HEK293 (cell line): Measurements from ENCODE around the gene PRR14L.

Experiments
- GLIS2 ChIP-seq: fragments of 450-650 bp; formaldehyde crosslinking; IDR thresholded peaks from 2 replicates; pipeline ENCODE4 v1.5.1; 2016; ENCODE audit warnings: missing biosample characterization, missing genetic modification characterization
- HOXC10 ChIP-seq: sonication (generic); formaldehyde crosslinking; IDR thresholded peaks from 2 replicates; pipeline ENCODE4 v1.8.1; 2023; ENCODE audit warnings: mild to moderate bottlenecking, missing genetic modification reagents
- KLF7 ChIP-seq: fragments of 450-650 bp; formaldehyde crosslinking; IDR thresholded peaks from 2 replicates; pipeline ENCODE4 v1.5.1; 2016; ENCODE audit warnings: missing biosample characterization, missing genetic modification characterization, borderline replicate concordance
- MYNN ChIP-seq: fragments of 450-650 bp; formaldehyde crosslinking; IDR thresholded peaks from 2 replicates; pipeline ENCODE4 v1.5.1; 2016; ENCODE audit warnings: missing biosample characterization, missing genetic modification characterization, borderline replicate concordance
- OVOL3 ChIP-seq: fragments of 450-650 bp; formaldehyde crosslinking; IDR thresholded peaks from 2 replicates; pipeline ENCODE4 v1.5.1; 2016; ENCODE audit warnings: missing biosample characterization, missing genetic modification characterization
- SP7 ChIP-seq: fragments of 450-650 bp; formaldehyde crosslinking; IDR thresholded peaks from 2 replicates; pipeline ENCODE4 v1.5.1; 2016; ENCODE audit warnings: missing biosample characterization, missing genetic modification characterization
- TSHZ1 ChIP-seq: fragments of 450-650 bp; formaldehyde crosslinking; IDR thresholded peaks from 2 replicates; pipeline ENCODE4 v1.5.1; 2016; ENCODE audit warnings: missing biosample characterization, missing genetic modification characterization, borderline replicate concordance
- ZBTB20 ChIP-seq: fragments of 450-650 bp; formaldehyde crosslinking; IDR thresholded peaks from 2 replicates; pipeline ENCODE4 v1.5.1; 2016; ENCODE audit warnings: missing biosample characterization, missing genetic modification characterization
- ZBTB8A ChIP-seq: fragments of 450-650 bp; formaldehyde crosslinking; IDR thresholded peaks from 2 replicates; pipeline ENCODE4 v1.5.1; 2016; ENCODE audit warnings: missing biosample characterization, missing genetic modification characterization
- ZNF184 ChIP-seq: fragments of 450-650 bp; IDR thresholded peaks from 2 replicates; pipeline ENCODE4 v1.5.1; 2018; ENCODE audit warnings: missing biosample characterization, mild to moderate bottlenecking, missing genetic modification characterization
- ZNF248 ChIP-seq: fragments of 450-650 bp; formaldehyde crosslinking; IDR thresholded peaks from 2 replicates; pipeline ENCODE4 v1.5.1; 2017; ENCODE audit warnings: missing biosample characterization, missing genetic modification characterization
- ZNF266 ChIP-seq: fragments of 450-650 bp; formaldehyde crosslinking; IDR thresholded peaks from 2 replicates; pipeline ENCODE4 v1.5.1; 2016; ENCODE audit warnings: missing biosample characterization, missing genetic modification characterization, low read depth
- ZNF391 ChIP-seq: fragments of 450-650 bp; formaldehyde crosslinking; IDR thresholded peaks from 2 replicates; pipeline ENCODE4 v1.5.1; 2016; ENCODE audit warnings: low read depth, missing biosample characterization, missing genetic modification characterization, borderline replicate concordance
- ZNF521 ChIP-seq: fragments of 450-650 bp; formaldehyde crosslinking; IDR thresholded peaks from 2 replicates; pipeline ENCODE4 v1.5.1; 2017; ENCODE audit warnings: missing biosample characterization, mild to moderate bottlenecking, missing genetic modification characterization
- ZNF707 ChIP-seq: fragments of 450-650 bp; formaldehyde crosslinking; IDR thresholded peaks from 2 replicates; pipeline ENCODE4 v1.5.1; 2016; ENCODE audit warnings: missing biosample characterization, missing genetic modification characterization
- ZNF747 ChIP-seq: fragments of 450-650 bp; formaldehyde crosslinking; IDR thresholded peaks from 2 replicates; pipeline ENCODE4 v1.5.1; 2016; ENCODE audit warnings: missing biosample characterization, missing genetic modification characterization
- ZNF837 ChIP-seq: fragments of 450-650 bp; formaldehyde crosslinking; IDR thresholded peaks from 2 replicates; pipeline ENCODE4 v1.5.1; 2016; ENCODE audit warnings: missing biosample characterization, missing genetic modification characterization
- TF ChIP-seq, protein P1 (sequence below): fragments of 450-650 bp; formaldehyde crosslinking; conservative IDR thresholded peaks from 2 replicates; pipeline ENCODE4 v1.5.1; 2016; ENCODE audit warnings: low read depth, missing biosample characterization, missing genetic modification characterization
- TF ChIP-seq, protein P2 (sequence below): fragments of 450-650 bp; formaldehyde crosslinking; IDR thresholded peaks from 2 replicates; pipeline ENCODE4 v1.5.1; 2016; ENCODE audit warnings: missing biosample characterization, missing genetic modification characterization
- TF ChIP-seq, protein P3 (sequence below): fragments of 450-650 bp; formaldehyde crosslinking; conservative IDR thresholded peaks from 2 replicates; pipeline ENCODE4 v1.5.1; 2016; ENCODE audit warnings: low read depth, missing biosample characterization, missing genetic modification characterization
- TF ChIP-seq, protein P4 (sequence below): fragments of 450-650 bp; formaldehyde crosslinking; IDR thresholded peaks from 2 replicates; pipeline ENCODE4 v1.5.1; 2016; ENCODE audit warnings: missing biosample characterization, missing genetic modification characterization

Gene PRR14L

GRCh38 chr22:31661851-31662667, 87.9 kb downstream of the PRR14L start, which contains the start of gene PISD (continued):
- TF ChIP-seq ZBTB8A (tag by site-specific recombination) (peak; percentile 40; the same call in 1 of the 2 replicates), ZNF184 (tag by site-specific recombination) (no peak), SP7 (tag by site-specific recombination) (peak; percentile 67; the same call in 1 of the 2 replicates), ZNF837 (tag by site-specific recombination) (no peak), ZNF266 (no peak), OVOL3 (tag by site-specific recombination) (no peak), KLF7 (peak; percentile 97), MYNN (tag by site-specific recombination) (no peak), ZNF391 (no peak), GLIS2 (no peak), HOXC10 (CRISPR knock-in tag) (no peak), ZNF248 (tag by site-specific recombination) (no peak), TSHZ1 (tag by site-specific recombination) (no peak), ZNF707 (no peak), ZNF747 (tag by site-specific recombination) (no peak), ZBTB20 (tag by site-specific recombination) (peak; percentile 29; the same call in 1 of the 2 replicates), ZNF521 (tag by site-specific recombination) (no peak)
- TF ChIP-seq, protein P1, sequence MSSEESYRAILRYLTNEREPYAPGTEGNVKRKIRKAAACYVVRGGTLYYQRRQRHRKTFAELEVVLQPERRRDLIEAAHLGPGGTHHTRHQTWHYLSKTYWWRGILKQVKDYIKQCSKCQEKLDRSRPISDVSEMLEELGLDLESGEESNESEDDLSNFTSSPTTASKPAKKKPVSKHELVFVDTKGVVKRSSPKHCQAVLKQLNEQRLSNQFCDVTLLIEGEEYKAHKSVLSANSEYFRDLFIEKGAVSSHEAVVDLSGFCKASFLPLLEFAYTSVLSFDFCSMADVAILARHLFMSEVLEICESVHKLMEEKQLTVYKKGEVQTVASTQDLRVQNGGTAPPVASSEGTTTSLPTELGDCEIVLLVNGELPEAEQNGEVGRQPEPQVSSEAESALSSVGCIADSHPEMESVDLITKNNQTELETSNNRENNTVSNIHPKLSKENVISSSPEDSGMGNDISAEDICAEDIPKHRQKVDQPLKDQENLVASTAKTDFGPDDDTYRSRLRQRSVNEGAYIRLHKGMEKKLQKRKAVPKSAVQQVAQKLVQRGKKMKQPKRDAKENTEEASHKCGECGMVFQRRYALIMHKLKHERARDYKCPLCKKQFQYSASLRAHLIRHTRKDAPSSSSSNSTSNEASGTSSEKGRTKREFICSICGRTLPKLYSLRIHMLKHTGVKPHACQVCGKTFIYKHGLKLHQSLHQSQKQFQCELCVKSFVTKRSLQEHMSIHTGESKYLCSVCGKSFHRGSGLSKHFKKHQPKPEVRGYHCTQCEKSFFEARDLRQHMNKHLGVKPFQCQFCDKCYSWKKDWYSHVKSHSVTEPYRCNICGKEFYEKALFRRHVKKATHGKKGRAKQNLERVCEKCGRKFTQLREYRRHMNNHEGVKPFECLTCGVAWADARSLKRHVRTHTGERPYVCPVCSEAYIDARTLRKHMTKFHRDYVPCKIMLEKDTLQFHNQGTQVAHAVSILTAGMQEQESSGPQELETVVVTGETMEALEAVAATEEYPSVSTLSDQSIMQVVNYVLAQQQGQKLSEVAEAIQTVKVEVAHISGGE (tag by site-specific recombination): no peak
- TF ChIP-seq, protein P2, sequence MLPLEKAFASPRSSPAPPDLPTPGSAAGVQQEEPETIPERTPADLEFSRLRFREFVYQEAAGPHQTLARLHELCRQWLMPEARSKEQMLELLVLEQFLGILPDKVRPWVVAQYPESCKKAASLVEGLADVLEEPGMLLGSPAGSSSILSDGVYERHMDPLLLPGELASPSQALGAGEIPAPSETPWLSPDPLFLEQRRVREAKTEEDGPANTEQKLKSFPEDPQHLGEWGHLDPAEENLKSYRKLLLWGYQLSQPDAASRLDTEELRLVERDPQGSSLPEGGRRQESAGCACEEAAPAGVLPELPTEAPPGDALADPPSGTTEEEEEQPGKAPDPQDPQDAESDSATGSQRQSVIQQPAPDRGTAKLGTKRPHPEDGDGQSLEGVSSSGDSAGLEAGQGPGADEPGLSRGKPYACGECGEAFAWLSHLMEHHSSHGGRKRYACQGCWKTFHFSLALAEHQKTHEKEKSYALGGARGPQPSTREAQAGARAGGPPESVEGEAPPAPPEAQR: no peak
- TF ChIP-seq, protein P3, sequence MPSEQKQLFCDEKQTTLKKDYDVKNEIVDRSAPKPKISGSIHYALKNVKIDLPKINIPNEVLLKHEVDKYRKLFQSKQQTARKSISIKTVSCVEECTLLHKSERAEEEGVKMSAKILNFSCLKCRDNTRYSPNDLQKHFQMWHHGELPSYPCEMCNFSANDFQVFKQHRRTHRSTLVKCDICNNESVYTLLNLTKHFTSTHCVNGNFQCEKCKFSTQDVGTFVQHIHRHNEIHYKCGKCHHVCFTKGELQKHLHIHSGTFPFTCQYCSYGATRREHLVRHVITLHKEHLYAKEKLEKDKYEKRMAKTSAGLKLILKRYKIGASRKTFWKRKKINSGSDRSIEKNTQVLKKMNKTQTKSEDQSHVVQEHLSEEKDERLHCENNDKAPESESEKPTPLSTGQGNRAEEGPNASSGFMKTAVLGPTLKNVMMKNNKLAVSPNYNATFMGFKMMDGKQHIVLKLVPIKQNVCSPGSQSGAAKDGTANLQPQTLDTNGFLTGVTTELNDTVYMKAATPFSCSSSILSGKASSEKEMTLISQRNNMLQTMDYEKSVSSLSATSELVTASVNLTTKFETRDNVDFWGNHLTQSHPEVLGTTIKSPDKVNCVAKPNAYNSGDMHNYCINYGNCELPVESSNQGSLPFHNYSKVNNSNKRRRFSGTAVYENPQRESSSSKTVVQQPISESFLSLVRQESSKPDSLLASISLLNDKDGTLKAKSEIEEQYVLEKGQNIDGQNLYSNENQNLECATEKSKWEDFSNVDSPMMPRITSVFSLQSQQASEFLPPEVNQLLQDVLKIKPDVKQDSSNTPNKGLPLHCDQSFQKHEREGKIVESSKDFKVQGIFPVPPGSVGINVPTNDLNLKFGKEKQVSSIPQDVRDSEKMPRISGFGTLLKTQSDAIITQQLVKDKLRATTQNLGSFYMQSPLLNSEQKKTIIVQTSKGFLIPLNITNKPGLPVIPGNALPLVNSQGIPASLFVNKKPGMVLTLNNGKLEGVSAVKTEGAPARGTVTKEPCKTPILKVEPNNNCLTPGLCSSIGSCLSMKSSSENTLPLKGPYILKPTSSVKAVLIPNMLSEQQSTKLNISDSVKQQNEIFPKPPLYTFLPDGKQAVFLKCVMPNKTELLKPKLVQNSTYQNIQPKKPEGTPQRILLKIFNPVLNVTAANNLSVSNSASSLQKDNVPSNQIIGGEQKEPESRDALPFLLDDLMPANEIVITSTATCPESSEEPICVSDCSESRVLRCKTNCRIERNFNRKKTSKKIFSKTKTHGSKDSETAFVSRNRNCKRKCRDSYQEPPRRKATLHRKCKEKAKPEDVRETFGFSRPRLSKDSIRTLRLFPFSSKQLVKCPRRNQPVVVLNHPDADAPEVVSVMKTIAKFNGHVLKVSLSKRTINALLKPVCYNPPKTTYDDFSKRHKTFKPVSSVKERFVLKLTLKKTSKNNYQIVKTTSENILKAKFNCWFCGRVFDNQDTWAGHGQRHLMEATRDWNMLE: no peak
- TF ChIP-seq, protein P4, sequence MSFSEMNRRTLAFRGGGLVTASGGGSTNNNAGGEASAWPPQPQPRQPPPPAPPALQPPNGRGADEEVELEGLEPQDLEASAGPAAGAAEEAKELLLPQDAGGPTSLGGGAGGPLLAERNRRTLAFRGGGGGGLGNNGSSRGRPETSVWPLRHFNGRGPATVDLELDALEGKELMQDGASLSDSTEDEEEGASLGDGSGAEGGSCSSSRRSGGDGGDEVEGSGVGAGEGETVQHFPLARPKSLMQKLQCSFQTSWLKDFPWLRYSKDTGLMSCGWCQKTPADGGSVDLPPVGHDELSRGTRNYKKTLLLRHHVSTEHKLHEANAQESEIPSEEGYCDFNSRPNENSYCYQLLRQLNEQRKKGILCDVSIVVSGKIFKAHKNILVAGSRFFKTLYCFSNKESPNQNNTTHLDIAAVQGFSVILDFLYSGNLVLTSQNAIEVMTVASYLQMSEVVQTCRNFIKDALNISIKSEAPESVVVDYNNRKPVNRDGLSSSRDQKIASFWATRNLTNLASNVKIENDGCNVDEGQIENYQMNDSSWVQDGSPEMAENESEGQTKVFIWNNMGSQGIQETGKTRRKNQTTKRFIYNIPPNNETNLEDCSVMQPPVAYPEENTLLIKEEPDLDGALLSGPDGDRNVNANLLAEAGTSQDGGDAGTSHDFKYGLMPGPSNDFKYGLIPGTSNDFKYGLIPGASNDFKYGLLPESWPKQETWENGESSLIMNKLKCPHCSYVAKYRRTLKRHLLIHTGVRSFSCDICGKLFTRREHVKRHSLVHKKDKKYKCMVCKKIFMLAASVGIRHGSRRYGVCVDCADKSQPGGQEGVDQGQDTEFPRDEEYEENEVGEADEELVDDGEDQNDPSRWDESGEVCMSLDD (tag by site-specific recombination): no peak
